H1 (cell line): ENCODE measurements around the gene TAF15. TPM values are rescaled to one million over a fixed set of nuclear protein-coding genes. Genes with fewer than 3 reads are reported as not detected.

ENCODE experiments used
- CTCF ChIA-PET: fragments of 300-600 bp; sonication (Branson Sonifier 250); formaldehyde crosslinking; loops from one replicate; lab custom pipeline; 2021; ENCODE audit not compliant: partially characterized antibody; lab: Charles Lee
- POLR2A ChIA-PET: fragments of 300-600 bp; sonication (Branson Sonifier 250); formaldehyde crosslinking; loops from one replicate; lab custom pipeline; 2021; ENCODE audit warnings: inconsistent platforms; ENCODE audit not compliant: partially characterized antibody; lab: Charles Lee
- DNase-seq, 2 experiments: peaks; one replicate each; pipeline versions ENCODE4 v3.0.0 to v3.0.0-alpha.2; 2010 to 2022; ENCODE audit warnings: low spot score in 2 of 2, low read depth in 1 of 2, mixed read lengths in 1 of 2
- FAIRE-seq: peaks from 2 replicates; lab custom pipeline; 2011; peaks lifted over from hg19 to GRCh38; lab: Jason Lieb, UNC
- H2AFZ ChIP-seq: 2 replicates; pipeline ENCODE4 v1.8.1; 2012; ENCODE audit warnings: low read length, inconsistent platforms
- H2AK5ac ChIP-seq: 2 replicates; pipeline ENCODE4 v1.6.1; 2013; ENCODE audit warnings: low read depth, low read length
- H2BK120ac ChIP-seq: replicated peaks from 2 replicates; pipeline ENCODE3; 2013; ENCODE audit warnings: low read depth, low read length, inconsistent platforms
- H2BK12ac ChIP-seq: 2 replicates; pipeline ENCODE4 v1.6.1; 2013; ENCODE audit warnings: low read depth, low read length
- H2BK15ac ChIP-seq: 2 replicates; pipeline ENCODE4 v1.6.1; 2013; ENCODE audit warnings: low read length
- H2BK20ac ChIP-seq: 2 replicates; pipeline ENCODE4 v1.6.1; 2013; ENCODE audit warnings: low read length
- H2BK5ac ChIP-seq: 2 replicates; pipeline ENCODE4 v1.6.1; 2013; ENCODE audit warnings: low read depth, low read length
- H3K14ac ChIP-seq: 2 replicates; pipeline ENCODE4 v1.6.1; 2013; ENCODE audit warnings: inconsistent platforms; ENCODE audit not compliant: insufficient read length
- H3K18ac ChIP-seq: 2 replicates; pipeline ENCODE4 v1.6.1; 2013; ENCODE audit warnings: low read length; ENCODE audit errors: extremely low read depth
- H3K23ac ChIP-seq: 2 replicates; pipeline ENCODE4 v1.6.1; 2013; ENCODE audit warnings: inconsistent platforms; ENCODE audit not compliant: insufficient read length
- H3K23me2 ChIP-seq: 2 replicates; pipeline ENCODE4 v1.6.1; 2013; ENCODE audit warnings: low read depth, low read length
- H3K27ac ChIP-seq: 2 replicates; pipeline ENCODE4 v1.6.1; 2011; ENCODE audit warnings: low read depth, low read length, inconsistent platforms
- H3K27me3 ChIP-seq, 4 experiments: replicated peaks in 1 of 4; 1 replicate in 1 of 4; 2 replicates in 3 of 4; pipeline versions ENCODE4 v1.6.1 to v1.8.1; 2011 to 2013; ENCODE audit warnings: low read length in 3 of 4, mild to moderate bottlenecking in 3 of 4, inconsistent platforms in 2 of 4, mixed read lengths in 2 of 4, moderate library complexity in 1 of 4; ENCODE audit not compliant: control insufficient read depth in 3 of 4, insufficient read depth in 3 of 4; ENCODE audit errors: extremely low read depth in 1 of 4
- H3K36me3 ChIP-seq, 4 experiments: 2 replicates each; pipeline versions ENCODE4 v1.6.1 to v1.8.1; 2011 to 2013; ENCODE audit warnings: mild to moderate bottlenecking in 4 of 4, low read length in 3 of 4, moderate library complexity in 2 of 4, control low read depth in 1 of 4, inconsistent platforms in 1 of 4; ENCODE audit not compliant: insufficient read depth in 4 of 4, control insufficient read depth in 2 of 4
- H3K4ac ChIP-seq: replicated peaks from 2 replicates; pipeline ENCODE3; 2013; ENCODE audit warnings: low read length, low read depth, mixed read lengths, inconsistent platforms; ENCODE audit not compliant: insufficient read length
- H3K4me1 ChIP-seq, 4 experiments: replicated peaks in 1 of 4; 1 replicate in 1 of 4; 2 replicates in 3 of 4; pipeline versions ENCODE4 v1.6.1 to v1.8.1; 2011 to 2013; ENCODE audit warnings: low read length in 3 of 4, inconsistent platforms in 2 of 4, mixed read lengths in 1 of 4; ENCODE audit not compliant: insufficient read depth in 4 of 4, control insufficient read depth in 3 of 4
- H3K4me2 ChIP-seq, 2 experiments: 2 replicates each; pipeline versions ENCODE4 v1.6.1 to v1.8.1; 2011 to 2013; ENCODE audit warnings: low read depth in 2 of 2, low read length in 2 of 2, control low read depth in 1 of 2, inconsistent platforms in 1 of 2, mild to moderate bottlenecking in 1 of 2; ENCODE audit not compliant: insufficient read depth in 1 of 2
- H3K4me3 ChIP-seq, 4 experiments: fragments of 200-600, 300-600 bp in 1 of 4; sonication (generic), shearing (Covaris generic), sonication (Bioruptor Twin) in 1 of 4; 2 replicates each; pipeline versions ENCODE4 v1.5.1 to v1.8.1; 2011 to 2016; ENCODE audit warnings: low read length in 4 of 4, low read depth in 3 of 4, control low read depth in 2 of 4, inconsistent platforms in 2 of 4, mild to moderate bottlenecking in 2 of 4, mixed read lengths in 1 of 4, moderate library complexity in 1 of 4; ENCODE audit not compliant: insufficient read depth in 2 of 4; ENCODE audit errors: extremely low read depth in 1 of 4
- H3K56ac ChIP-seq: replicated peaks from 2 replicates; pipeline ENCODE3; 2013; ENCODE audit warnings: low read depth, mild to moderate bottlenecking, mixed read lengths, low read length, inconsistent platforms; ENCODE audit not compliant: insufficient read length
- H3K79me1 ChIP-seq: 2 replicates; pipeline ENCODE4 v1.6.1; 2013; ENCODE audit warnings: low read depth, low read length, control low read depth
- H3K79me2 ChIP-seq, 2 experiments: 2 replicates each; pipeline versions ENCODE4 v1.6.1 to v1.8.1; 2012 to 2013; ENCODE audit warnings: low read length in 2 of 2, mild to moderate bottlenecking in 2 of 2, inconsistent platforms in 1 of 2; ENCODE audit not compliant: insufficient read depth in 2 of 2, control insufficient read depth in 1 of 2
- H3K9ac ChIP-seq, 4 experiments: replicated peaks in 1 of 4; 1 replicate in 1 of 4; 2 replicates in 3 of 4; pipeline versions ENCODE4 v1.6.1 to v1.8.1; 2011 to 2013; ENCODE audit warnings: low read depth in 3 of 4, low read length in 3 of 4, control low read depth in 2 of 4, mild to moderate bottlenecking in 2 of 4, moderate library complexity in 2 of 4, inconsistent platforms in 1 of 4; ENCODE audit errors: extremely low read depth in 1 of 4
- H3K9me3 ChIP-seq, 2 experiments: 2 replicates each; pipeline versions ENCODE4 v1.6.1 to v1.8.1; 2012 to 2013; ENCODE audit warnings: mild to moderate bottlenecking in 2 of 2, moderate library complexity in 2 of 2, control low read depth in 1 of 2, inconsistent platforms in 1 of 2, low read depth in 1 of 2, low read length in 1 of 2, mixed read lengths in 1 of 2; ENCODE audit not compliant: insufficient read depth in 2 of 2
- H4K20me1 ChIP-seq, 2 experiments: replicated peaks in 1 of 2; 2 replicates each; pipeline versions ENCODE3 to v1.8.1; 2011 to 2013; ENCODE audit warnings: inconsistent platforms in 2 of 2, low read length in 2 of 2, mild to moderate bottlenecking in 1 of 2; ENCODE audit not compliant: insufficient read depth in 2 of 2, control insufficient read depth in 1 of 2
- H4K5ac ChIP-seq: 2 replicates; pipeline ENCODE4 v1.6.1; 2013; ENCODE audit warnings: low read length, low read depth, mixed read lengths, inconsistent platforms; ENCODE audit not compliant: insufficient read length
- H4K8ac ChIP-seq: 2 replicates; pipeline ENCODE4 v1.8.0; 2013; ENCODE audit warnings: mild to moderate bottlenecking, moderate library complexity, low read length, inconsistent platforms; ENCODE audit not compliant: insufficient read depth; ENCODE audit errors: extremely low read depth
- H4K91ac ChIP-seq: replicated peaks from 2 replicates; pipeline ENCODE3; 2013; ENCODE audit warnings: low read length, mixed read lengths, inconsistent platforms; ENCODE audit not compliant: insufficient read length
- CBX5 ChIP-seq: fragments of 300-800, 300-1000 bp; sonication (generic); IDR thresholded peaks from 2 replicates; pipeline ENCODE4 v1.7.1; 2016; ENCODE audit warnings: antibody characterized with exemption, low read length, low read depth
- CREB1 ChIP-seq: IDR thresholded peaks from 2 replicates; pipeline ENCODE4 v1.6.1; 2012; ENCODE audit warnings: inconsistent platforms
- JUN ChIP-seq: IDR thresholded peaks from 2 replicates; pipeline ENCODE4 v1.6.1; 2011; ENCODE audit warnings: low read depth, mild to moderate bottlenecking, improper control_type of control experiment, low read length
- WGBS, 2 experiments: shearing (Covaris generic) in 1 of 2; methylation state at CpG; one replicate each; pipeline versions ENCODE4 v1.1.6 to v1.1.7; 2013 to 2015; ENCODE audit warnings: low lambda C conversion rate in 2 of 2, mixed read lengths in 2 of 2, inconsistent platforms in 1 of 2, low coverage in 1 of 2, missing lambda C conversion rate in 1 of 2; ENCODE audit not compliant: insufficient replicate concordance in 2 of 2, insufficient coverage in 1 of 2, insufficient read length in 1 of 2; ENCODE audit errors: extremely low coverage in 1 of 2, missing lambda C conversion rate in 1 of 2; 5-methylcytosine and 5-hydroxymethylcytosine counted together
- polyA plus RNA-seq, 7 experiments: library from polyadenylated mRNA; depleted of rRNA in 3 of 7; stranded (reverse) in 5 of 7; unstranded in 2 of 7; fragments of >200 nt in 5 of 7; fragments of 200-250 nt in 2 of 7; gene quantifications; 1 replicate in 5 of 7; 2 replicates in 1 of 7; 4 replicates in 1 of 7; pipeline versions ENCODE4 v1.2.1 to v1.2.3, GENCODE V29; 2011 to 2013; ENCODE audit warnings: missing spikeins in 2 of 7, mixed read lengths in 2 of 7
- total RNA-seq: library from RNA; stranded (reverse); fragmentation: NEBNext Ultra II Directional; extraction: Animal tissue kit (Norgen Biotek cat#: 25700); gene quantifications from 2 replicates; pipeline ENCODE4 v1.2.1, GENCODE V29; 2021

Gene TAF15
- total and polyA plus RNA-seq, 2 of the 8 experiments (the other 6 are each of a cell fraction or from before 2014, with no cell fraction given): 80.1 to 338 TPM

GRCh38 chr17:35892091-35893035 is 83.1 kb downstream of the TAF15 start:
- TF ChIP-seq JUN (no peak), CREB1 (no peak), CBX5 (no peak)
- DNase-seq (no peak), FAIRE-seq (no peak)
- no peak overlapping the region for H3K9ac ChIP-seq
- no peak overlapping the region for H3K23ac ChIP-seq
- H2BK5ac ChIP-seq: no peak overlapping the region
- no peaks in the 10 kb centered on the region for H3K27me3 ChIP-seq
- WGBS, 2 experiments: 85% methylated on average over 6 of the region's 6 CpGs; no CpG with 5 or more reads in 1 of the 2 experiments
- H3K18ac ChIP-seq: no peak overlapping the region; the same call in 1 of the 2 replicates
- no peak overlapping the region for H3K4me2 ChIP-seq
- no peaks in the 10 kb centered on the region for H3K36me3 ChIP-seq
- no peaks in the 10 kb centered on the region for H4K20me1 ChIP-seq
- CTCF ChIA-PET: no interaction called here
- H3K79me1 ChIP-seq: no peaks in the 10 kb centered on the region
- H3K14ac ChIP-seq: no peak overlapping the region
- no peak overlapping the region; the same call in 1 of the 2 replicates for H2BK15ac ChIP-seq
- H2BK120ac ChIP-seq: no peak overlapping the region
- no peak overlapping the region for H2AFZ ChIP-seq
- no peak overlapping the region for H3K4me3 ChIP-seq
- no peaks in the 10 kb centered on the region for H3K23me2 ChIP-seq
- H4K5ac ChIP-seq: no peak overlapping the region
- no peaks in the 10 kb centered on the region for H3K9me3 ChIP-seq
- no peak overlapping the region for H3K56ac ChIP-seq
- POLR2A ChIA-PET: interaction anchor here (0.6 to 0.9 kb wide), 2 partner anchors 9 to 726 kb away, joined by 3 to 4 read pairs; no protein-coding TSS in a partner anchor
- H4K8ac ChIP-seq: no peak overlapping the region
- H4K91ac ChIP-seq: no peak overlapping the region
- H3K4me1 ChIP-seq: peaks cover 0 to 8% (median 3%) of the 10 kb centered on the region in 4 experiments; a peak in 5 of 7 replicates
- no peaks in the 10 kb centered on the region for H3K79me2 ChIP-seq
- no peak overlapping the region for H2BK20ac ChIP-seq
- no peak overlapping the region for H2AK5ac ChIP-seq
- no peak overlapping the region for H2BK12ac ChIP-seq
- no peak overlapping the region for H3K4ac ChIP-seq
- no peak overlapping the region for H3K27ac ChIP-seq
